22Rv1 (cell line): ENCODE data around the gene CASP7.

ENCODE experiments used
- CTCF ChIP-seq: fragments of 450-650 bp; IDR thresholded peaks from 2 replicates; pipeline ENCODE4 v1.5.1; 2017; ENCODE audit warnings: mild to moderate bottlenecking
- ZFX ChIP-seq: fragments of 450-650 bp; IDR thresholded peaks from 2 replicates; pipeline ENCODE4 v1.6.1; 2017; ENCODE audit warnings: antibody characterized with exemption, borderline replicate concordance

- TF ChIP-seq CTCF (no peak), ZFX (no peak)
Measured at GRCh38 chr10:113756940-113757543, 77.3 kb downstream of the CASP7 start.
